HepG2 (cell line): ENCODE results near the gene PEBP1. TPM values are rescaled to one million over a fixed set of nuclear protein-coding genes. Genes with fewer than 3 reads are reported as not detected.
A peak's percentile ranks its signal among the peaks of the same experiment; 100 is the strongest.

ENCODE experiments used
- AKAP8 ChIP-seq: sonication (generic); formaldehyde crosslinking; IDR thresholded peaks from 2 replicates; pipeline ENCODE4 v1.5.1; 2020; ENCODE audit warnings: mild to moderate bottlenecking, missing genetic modification reagents
- CAMTA2 ChIP-seq: sonication (generic); formaldehyde crosslinking; IDR thresholded peaks from 2 replicates; pipeline ENCODE4 v1.4.0; 2020; ENCODE audit warnings: mild to moderate bottlenecking, missing genetic modification reagents, borderline replicate concordance
- EHMT2 ChIP-seq: fragments of 200-600 bp; sonication (generic); IDR thresholded peaks from 2 replicates; pipeline ENCODE4 v1.7.0; 2017; ENCODE audit warnings: antibody characterized with exemption, low read depth, low read length, borderline replicate concordance
- FOXO1 ChIP-seq: sonication (generic); formaldehyde crosslinking; IDR thresholded peaks from 2 replicates; pipeline ENCODE4 v1.4.0; 2020; ENCODE audit warnings: missing genetic modification reagents
- GFI1 ChIP-seq: sonication (generic); formaldehyde crosslinking; IDR thresholded peaks from 2 replicates; pipeline ENCODE4 v1.5.0; 2020; ENCODE audit warnings: missing genetic modification reagents, mild to moderate bottlenecking, borderline replicate concordance
- HOXA5 ChIP-seq: sonication (generic); formaldehyde crosslinking; IDR thresholded peaks from 2 replicates; pipeline ENCODE4 v1.4.0; 2020; ENCODE audit warnings: missing genetic modification reagents
- KDM2A ChIP-seq: sonication (generic); formaldehyde crosslinking; IDR thresholded peaks from 2 replicates; pipeline ENCODE4 v1.4.0; 2020; ENCODE audit warnings: low read depth, missing genetic modification reagents, borderline replicate concordance
- KLF11 ChIP-seq: IDR thresholded peaks from 2 replicates; pipeline ENCODE4 v1.6.1; 2016; ENCODE audit warnings: missing compliant biosample characterization
- PCBP1 ChIP-seq: fragments of 200-400 bp; formaldehyde crosslinking; IDR thresholded peaks from 2 replicates; pipeline ENCODE4 v1.6.1; 2017; ENCODE audit warnings: mild to moderate bottlenecking, low read depth, low read length, borderline replicate concordance
- REPIN1 ChIP-seq: sonication (generic); formaldehyde crosslinking; IDR thresholded peaks from 2 replicates; pipeline ENCODE4 v1.8.0; 2022; ENCODE audit warnings: missing genetic modification reagents, low read depth, mild to moderate bottlenecking, borderline replicate concordance
- SRSF4 ChIP-seq: fragments of 200-400 bp; formaldehyde crosslinking; IDR thresholded peaks from one replicate; pipeline ENCODE4 v1.6.1; 2018; ENCODE audit warnings: mild to moderate bottlenecking, low read depth, low read length, moderate library complexity; ENCODE audit not compliant: poor library complexity, severe bottlenecking
- TMF1 ChIP-seq: sonication (generic); formaldehyde crosslinking; IDR thresholded peaks from 2 replicates; pipeline ENCODE4 v1.8.1; 2022; ENCODE audit warnings: low read depth, missing genetic modification reagents
- ZFP37 ChIP-seq: sonication (generic); formaldehyde crosslinking; IDR thresholded peaks from 2 replicates; pipeline ENCODE4 v1.4.0; 2020; ENCODE audit warnings: missing genetic modification reagents, borderline replicate concordance
- ZNF326 ChIP-seq: sonication (generic); formaldehyde crosslinking; IDR thresholded peaks from 2 replicates; pipeline ENCODE4 v1.4.0; 2020; ENCODE audit warnings: missing genetic modification reagents, borderline replicate concordance
- ZNF350 ChIP-seq: sonication (generic); formaldehyde crosslinking; IDR thresholded peaks from 2 replicates; pipeline ENCODE4 v1.4.0; 2020; ENCODE audit warnings: mild to moderate bottlenecking, low read depth, missing genetic modification reagents, borderline replicate concordance
- ZNF431 ChIP-seq: sonication (generic); formaldehyde crosslinking; IDR thresholded peaks from 2 replicates; pipeline ENCODE4 v1.9.0; 2022; ENCODE audit warnings: missing genetic modification reagents, low read depth, mild to moderate bottlenecking, borderline replicate concordance
- ZNF614 ChIP-seq: IDR thresholded peaks from 2 replicates; pipeline ENCODE4 v1.6.1; 2018; ENCODE audit warnings: missing biosample characterization, missing genetic modification reagents, inconsistent platforms, borderline replicate concordance
- ZNF775 ChIP-seq: sonication (generic); formaldehyde crosslinking; IDR thresholded peaks from 2 replicates; pipeline ENCODE4 v1.4.0; 2020; ENCODE audit warnings: missing genetic modification reagents, mild to moderate bottlenecking, moderate library complexity, borderline replicate concordance
- ZNF878 ChIP-seq: sonication (generic); formaldehyde crosslinking; IDR thresholded peaks from 2 replicates; pipeline ENCODE4 v1.8.1; 2023; ENCODE audit warnings: mild to moderate bottlenecking, missing genetic modification reagents, moderate library complexity
- polyA plus RNA-seq, 8 experiments: library from polyadenylated mRNA; depleted of rRNA in 3 of 8; stranded (reverse) in 7 of 8; unstranded in 1 of 8; fragments of >200 nt; fragmentation: Illumina TruSeq in 4 of 8; extraction: Trizol in 4 of 8; gene quantifications; 2 replicates each; pipeline versions ENCODE4 v1.2.1 to v1.2.3, GENCODE V29; 2011 to 2016; ENCODE audit warnings: low read depth in 4 of 8, missing spikeins in 1 of 8, mixed read lengths in 1 of 8; ENCODE audit not compliant: insufficient read depth in 1 of 8
- total RNA-seq, 5 experiments: library from RNA; depleted of rRNA; stranded (reverse); fragments of >200 nt; fragmentation: Illumina TruSeq; extraction: Trizol; gene quantifications; 2 replicates each; pipeline ENCODE4 v1.2.3, GENCODE V29; 2016; ENCODE audit warnings: low read depth in 1 of 5
- TF ChIP-seq, protein P1 (sequence below): sonication (generic); formaldehyde crosslinking; IDR thresholded peaks from 2 replicates; pipeline ENCODE4 v1.4.0; 2020; ENCODE audit warnings: mild to moderate bottlenecking, missing genetic modification reagents
- TF ChIP-seq, protein P2 (sequence below): sonication (generic); formaldehyde crosslinking; IDR thresholded peaks from 2 replicates; pipeline ENCODE4 v1.4.0; 2020; ENCODE audit warnings: mild to moderate bottlenecking, missing genetic modification reagents
- TF ChIP-seq, protein P3 (sequence below): sonication (generic); formaldehyde crosslinking; IDR thresholded peaks from 2 replicates; pipeline ENCODE4 v1.4.0; 2020; ENCODE audit warnings: missing genetic modification reagents

PEBP1 gene
- total and polyA plus RNA-seq, 2 of the 13 experiments (the other 11 are each of a cell fraction or from before 2014, with no cell fraction given), result 538 to 1,505 TPM

DNA sequence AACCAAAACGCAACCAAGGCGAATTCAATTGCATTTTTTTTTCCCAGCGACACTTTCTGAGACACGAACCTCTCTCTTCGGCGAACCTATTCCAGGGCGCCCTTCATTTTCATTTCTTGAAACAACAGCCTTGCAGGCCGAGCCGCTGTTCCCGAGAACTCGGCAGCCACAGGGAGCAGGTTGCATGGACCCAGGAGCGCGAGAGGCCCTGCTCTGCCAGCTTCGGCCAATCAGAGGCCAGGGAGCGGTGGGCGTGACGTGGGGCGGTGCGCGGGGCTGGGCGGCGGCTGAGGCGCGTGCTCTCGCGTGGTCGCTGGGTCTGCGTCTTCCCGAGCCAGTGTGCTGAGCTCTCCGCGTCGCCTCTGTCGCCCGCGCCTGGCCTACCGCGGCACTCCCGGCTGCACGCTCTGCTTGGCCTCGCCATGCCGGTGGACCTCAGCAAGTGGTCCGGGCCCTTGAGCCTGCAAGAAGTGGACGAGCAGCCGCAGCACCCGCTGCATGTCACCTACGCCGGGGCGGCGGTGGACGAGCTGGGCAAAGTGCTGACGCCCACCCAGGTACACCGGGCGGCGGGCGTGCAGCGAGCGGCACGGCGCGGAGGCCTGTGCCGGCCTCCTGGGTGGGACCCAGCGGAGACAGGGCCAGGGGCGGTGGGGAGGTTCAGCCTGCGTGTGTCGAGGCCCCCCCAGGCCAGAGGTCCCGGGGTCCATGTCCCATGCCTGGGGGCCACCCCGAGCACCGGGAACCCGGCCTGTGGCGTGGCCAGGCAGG is at the start of gene PEBP1 (continued):
- peak; percentile 87 for TF ChIP-seq HOXA5
- TF ChIP-seq CAMTA2 (CRISPR knock-in tag), result 0 out of 2 replicates have a peak, but pooled peaks have one; percentile 75
- 0 out of 2 replicates have a peak, but pooled peaks have one; percentile 36 for TF ChIP-seq ZNF326
- 0 out of 2 replicates have a peak, but pooled peaks have one; percentile 80 for TF ChIP-seq ZFP37 (CRISPR knock-in tag)
- peak; percentile 65 for TF ChIP-seq AKAP8 (CRISPR knock-in tag)
- no peak; the same call in 1 of the 2 replicates for TF ChIP-seq ZNF878
- peak; percentile 82 for TF ChIP-seq KDM2A (CRISPR knock-in tag)
- TF ChIP-seq PCBP1, result no peak
- no peak for TF ChIP-seq EHMT2
- TF ChIP-seq, protein P1, sequence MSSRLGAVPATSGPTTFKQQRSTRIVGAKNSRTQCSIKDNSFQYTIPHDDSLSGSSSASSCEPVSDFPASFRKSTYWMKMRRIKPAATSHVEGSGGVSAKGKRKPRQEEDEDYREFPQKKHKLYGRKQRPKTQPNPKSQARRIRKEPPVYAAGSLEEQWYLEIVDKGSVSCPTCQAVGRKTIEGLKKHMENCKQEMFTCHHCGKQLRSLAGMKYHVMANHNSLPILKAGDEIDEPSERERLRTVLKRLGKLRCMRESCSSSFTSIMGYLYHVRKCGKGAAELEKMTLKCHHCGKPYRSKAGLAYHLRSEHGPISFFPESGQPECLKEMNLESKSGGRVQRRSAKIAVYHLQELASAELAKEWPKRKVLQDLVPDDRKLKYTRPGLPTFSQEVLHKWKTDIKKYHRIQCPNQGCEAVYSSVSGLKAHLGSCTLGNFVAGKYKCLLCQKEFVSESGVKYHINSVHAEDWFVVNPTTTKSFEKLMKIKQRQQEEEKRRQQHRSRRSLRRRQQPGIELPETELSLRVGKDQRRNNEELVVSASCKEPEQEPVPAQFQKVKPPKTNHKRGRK, result no peak
- no peak for TF ChIP-seq ZNF614
- peak; percentile 79; the same call in 1 of the 2 replicates for TF ChIP-seq ZNF431
- TF ChIP-seq ZNF775 (CRISPR knock-in tag), result peak; percentile 52; the same call in 1 of the 2 replicates
- TF ChIP-seq KLF11 (CRISPR knock-in tag), result peak; percentile 87; the same call in 1 of the 2 replicates
- TF ChIP-seq GFI1 (CRISPR knock-in tag), result no peak; the same call in 1 of the 2 replicates
- TF ChIP-seq ZNF350 (CRISPR knock-in tag), result peak; percentile 68; the same call in 1 of the 2 replicates
- no peak for TF ChIP-seq SRSF4
- TF ChIP-seq REPIN1 (CRISPR knock-in tag), result peak; percentile 83
- TF ChIP-seq TMF1 (CRISPR knock-in tag), result peak; percentile 90; the same call in 1 of the 2 replicates
- TF ChIP-seq, protein P2, sequence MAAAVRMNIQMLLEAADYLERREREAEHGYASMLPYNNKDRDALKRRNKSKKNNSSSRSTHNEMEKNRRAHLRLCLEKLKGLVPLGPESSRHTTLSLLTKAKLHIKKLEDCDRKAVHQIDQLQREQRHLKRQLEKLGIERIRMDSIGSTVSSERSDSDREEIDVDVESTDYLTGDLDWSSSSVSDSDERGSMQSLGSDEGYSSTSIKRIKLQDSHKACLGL, result peak; percentile 99
- TF ChIP-seq, protein P3, sequence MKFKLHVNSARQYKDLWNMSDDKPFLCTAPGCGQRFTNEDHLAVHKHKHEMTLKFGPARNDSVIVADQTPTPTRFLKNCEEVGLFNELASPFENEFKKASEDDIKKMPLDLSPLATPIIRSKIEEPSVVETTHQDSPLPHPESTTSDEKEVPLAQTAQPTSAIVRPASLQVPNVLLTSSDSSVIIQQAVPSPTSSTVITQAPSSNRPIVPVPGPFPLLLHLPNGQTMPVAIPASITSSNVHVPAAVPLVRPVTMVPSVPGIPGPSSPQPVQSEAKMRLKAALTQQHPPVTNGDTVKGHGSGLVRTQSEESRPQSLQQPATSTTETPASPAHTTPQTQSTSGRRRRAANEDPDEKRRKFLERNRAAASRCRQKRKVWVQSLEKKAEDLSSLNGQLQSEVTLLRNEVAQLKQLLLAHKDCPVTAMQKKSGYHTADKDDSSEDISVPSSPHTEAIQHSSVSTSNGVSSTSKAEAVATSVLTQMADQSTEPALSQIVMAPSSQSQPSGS, result no peak
- peak; percentile 66 for TF ChIP-seq FOXO1
